ENCODE data around the gene CIZ1. TPM values are rescaled to one million over a fixed set of nuclear protein-coding genes. Genes with fewer than 3 reads are reported as not detected.

The CIZ1 gene
- total and polyA plus RNA-seq, 10 of the 15 experiments (the other 5 are each of a cell fraction or from before 2014, with no cell fraction given) = 1.8 to 91.6 (median 35.4) TPM

DNA sequence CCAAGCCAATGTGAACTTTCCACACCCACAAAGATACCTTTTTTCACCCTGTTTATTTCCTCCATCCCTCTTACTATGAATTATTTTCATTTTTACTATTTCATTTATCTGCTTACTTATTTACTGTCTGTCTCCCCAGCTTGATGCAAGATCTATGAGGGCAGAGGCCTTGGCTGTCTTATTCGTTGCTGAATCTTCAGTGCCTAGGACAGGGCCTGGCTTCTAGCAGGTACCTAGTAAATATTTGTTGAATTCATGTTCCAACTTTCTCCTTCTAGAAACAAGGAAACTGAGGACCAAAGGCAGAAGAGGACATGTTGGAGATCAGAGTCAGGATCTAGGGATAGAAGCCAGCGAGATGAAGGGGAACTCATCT lies 11.3 kb upstream of the CIZ1 start (continued):
- TF ChIP-seq, protein P1, sequence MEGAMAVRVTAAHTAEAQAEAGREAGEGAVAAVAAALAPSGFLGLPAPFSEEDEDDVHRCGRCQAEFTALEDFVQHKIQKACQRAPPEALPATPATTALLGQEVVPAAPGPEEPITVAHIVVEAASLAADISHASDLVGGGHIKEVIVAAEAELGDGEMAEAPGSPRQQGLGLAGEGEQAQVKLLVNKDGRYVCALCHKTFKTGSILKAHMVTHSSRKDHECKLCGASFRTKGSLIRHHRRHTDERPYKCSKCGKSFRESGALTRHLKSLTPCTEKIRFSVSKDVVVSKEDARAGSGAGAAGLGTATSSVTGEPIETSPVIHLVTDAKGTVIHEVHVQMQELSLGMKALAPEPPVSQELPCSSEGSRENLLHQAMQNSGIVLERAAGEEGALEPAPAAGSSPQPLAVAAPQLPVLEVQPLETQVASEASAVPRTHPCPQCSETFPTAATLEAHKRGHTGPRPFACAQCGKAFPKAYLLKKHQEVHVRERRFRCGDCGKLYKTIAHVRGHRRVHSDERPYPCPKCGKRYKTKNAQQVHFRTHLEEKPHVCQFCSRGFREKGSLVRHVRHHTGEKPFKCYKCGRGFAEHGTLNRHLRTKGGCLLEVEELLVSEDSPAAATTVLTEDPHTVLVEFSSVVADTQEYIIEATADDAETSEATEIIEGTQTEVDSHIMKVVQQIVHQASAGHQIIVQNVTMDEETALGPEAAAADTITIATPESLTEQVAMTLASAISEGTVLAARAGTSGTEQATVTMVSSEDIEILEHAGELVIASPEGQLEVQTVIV (IDR thresholded peaks at IDR 0.05; ENCODE audit: borderline replicate concordance, partially characterized antibody) = no peak
- TF ChIP-seq ZNF207 (IDR thresholded peaks at IDR 0.05; ENCODE audit: borderline replicate concordance) = no peak
- TF ChIP-seq RUNX3 (IDR thresholded peaks at IDR 0.05; ENCODE audit: low read length) = no peak
- no peak for TF ChIP-seq CREB1 (IDR thresholded peaks at IDR 0.05; ENCODE audit: low read depth)

DNA sequence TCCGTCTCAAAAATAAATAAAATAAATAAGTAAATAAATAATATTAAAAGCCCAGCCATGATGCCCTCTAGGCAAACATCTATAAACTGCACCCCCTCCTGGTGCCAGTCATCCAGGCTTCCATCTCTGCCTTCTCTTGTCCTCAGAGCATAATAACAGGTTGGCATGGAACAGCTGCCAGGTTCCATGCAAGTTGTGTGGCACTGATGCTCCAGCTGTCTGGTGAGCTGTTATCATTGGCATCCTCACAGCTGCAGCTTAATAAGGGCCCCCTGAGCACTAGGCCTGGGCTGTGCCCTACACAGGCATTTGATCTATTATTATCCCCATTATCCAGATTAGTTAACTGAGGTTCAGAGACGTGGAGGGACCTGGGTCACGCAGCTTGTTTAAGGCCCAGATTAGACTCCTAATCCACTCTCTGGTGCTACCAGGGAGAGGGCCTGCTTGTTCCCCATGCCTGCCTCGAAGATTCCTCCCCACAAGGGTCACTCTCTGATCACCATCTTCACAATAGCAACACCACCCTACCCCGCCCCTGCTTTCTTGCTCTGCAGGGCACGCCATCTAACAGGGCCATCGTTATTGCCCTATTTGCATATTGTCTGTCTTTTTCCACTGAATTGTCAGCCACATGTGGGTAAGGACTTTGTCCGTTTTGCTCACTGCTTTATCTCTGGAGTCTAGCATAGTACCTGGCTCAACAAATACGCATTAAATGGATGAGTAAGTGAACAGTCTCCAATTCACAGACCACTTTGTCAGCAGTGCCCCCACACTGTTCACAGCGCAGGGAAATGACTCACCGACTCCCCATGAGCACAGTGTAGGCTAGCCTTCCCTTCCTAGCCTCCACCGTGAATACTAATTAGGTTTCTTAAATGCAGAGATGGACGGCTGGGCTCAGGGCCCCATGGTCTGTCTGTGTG lies 10.3 kb upstream of the CIZ1 start:
- POLR2A ChIA-PET = no interaction called here
- TF ChIP-seq BACH1 (IDR thresholded peaks at IDR 0.05; ENCODE audit: borderline replicate concordance) = no peak
- TF ChIP-seq KLF5 (IDR thresholded peaks at IDR 0.05; ENCODE audit: partially characterized antibody) = no peak
- TF ChIP-seq RUNX3 (IDR thresholded peaks at IDR 0.05; ENCODE audit: low read length) = no peak
- TF ChIP-seq, protein P2, sequence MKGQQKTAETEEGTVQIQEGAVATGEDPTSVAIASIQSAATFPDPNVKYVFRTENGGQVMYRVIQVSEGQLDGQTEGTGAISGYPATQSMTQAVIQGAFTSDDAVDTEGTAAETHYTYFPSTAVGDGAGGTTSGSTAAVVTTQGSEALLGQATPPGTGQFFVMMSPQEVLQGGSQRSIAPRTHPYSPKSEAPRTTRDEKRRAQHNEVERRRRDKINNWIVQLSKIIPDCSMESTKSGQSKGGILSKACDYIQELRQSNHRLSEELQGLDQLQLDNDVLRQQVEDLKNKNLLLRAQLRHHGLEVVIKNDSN (IDR thresholded peaks at IDR 0.05; ENCODE audit: borderline replicate concordance, extremely low read length, insufficient read depth, low read depth, low read length) = no peak
- no peak for TF ChIP-seq RELA (IDR thresholded peaks at IDR 0.05; ENCODE audit: borderline replicate concordance, partially characterized antibody)
- no peak for TF ChIP-seq POU2F2 (IDR thresholded peaks at IDR 0.05; ENCODE audit: borderline replicate concordance, low read depth, low read length)
- Histone ChIP-seq H4K20me1 (ENCODE audit: control insufficient read depth, insufficient read depth) (no peaks in the 10 kb centered on the region), H3K4me3 (no peak overlapping the region), H3K27ac (ENCODE audit: control insufficient read depth, insufficient read depth) (no peak overlapping the region), H3K9me3 (replicated peaks; ENCODE audit: control insufficient read depth, insufficient read depth, low read length) (no peaks in the 10 kb centered on the region), H3K4me2 (ENCODE audit: control insufficient read depth, insufficient read depth) (no peak overlapping the region), H2AFZ (ENCODE audit: control insufficient read depth, low read depth, low read length) (no peak overlapping the region), H3K79me2 (ENCODE audit: control insufficient read depth, insufficient read depth, low read length) (no peaks in the 10 kb centered on the region), H3K36me3 (ENCODE audit: control insufficient read depth in 2 of 2, insufficient read depth in 2 of 2, low read length in 1 of 2) (no peaks in the 10 kb centered on the region), H3K4me1 (ENCODE audit: control insufficient read depth, insufficient read depth, low read length) (peaks cover 7% of the 10 kb centered on the region; the same call in 1 of the 2 replicates), H3K9ac (ENCODE audit: control insufficient read depth, insufficient read depth, low read length) (no peak overlapping the region), H3K27me3 (replicated peaks in 1 of 2; ENCODE audit: control insufficient read depth in 2 of 2, insufficient read depth in 2 of 2, low read length in 1 of 2) (peaks cover 9 to 14% of the 10 kb centered on the region in 2 experiments; a peak in 3 of 4 replicates)
- in situ Hi-C loops (cut with MboI) (no loop called here), intact Hi-C loops (cut with micrococcal nuclease; ENCODE audit: unreplicated experiment) (no loop called here)
- FAIRE-seq = no peak
- RAD21 ChIA-PET (ENCODE audit: unreplicated experiment) = no interaction called here
- no peak for ATAC-seq
- SMC1A ChIA-PET (ENCODE audit: uncharacterized antibody, unreplicated experiment) = no interaction called here
- no peak for DNase-seq (ENCODE audit: low read depth, low spot score)
- BruUV-seq (replicated peaks) = no TSS peak
- CTCF ChIA-PET = interaction anchor here (0.5 to 1.0 kb wide), 3 partner anchors 11 to 1858 kb away, joined by 3 read pairs; no protein-coding TSS in a partner anchor
- 71% methylated on average over 13 of the region's 13 CpGs for WGBS (ENCODE audit: insufficient coverage, insufficient replicate concordance, low lambda C conversion rate, missing lambda C conversion rate)
